Hematopoietic multipotent progenitor cell treated with erythropoietin and hydrocortisone succinate and interleukin-3 and kit ligand, for 15 days (in vitro differentiated cells): ENCODE results near the gene ST8SIA5.
"Not testable (repeated sequence)": the region's sequence is repeated elsewhere in the genome, so short reads cannot be mapped to it uniquely, and the experiment has no call there.

Experiments used
- DNase-seq: peaks from one replicate; pipeline ENCODE4 v3.0.0-alpha.2; 2015; ENCODE audit warnings: low spot score

Gene ST8SIA5

GRCh38 chr18:46756559-46757201 is at the start of gene ST8SIA5:
TSS of gene ST8SIA5 (minus strand) at chr18:46757053. CDS start at chr18:46756508, 545 bp downstream.
- no peak for DNase-seq

GRCh38 chr18:46795945-46796344 is 39.1 kb upstream of the ST8SIA5 start:
- not testable (repeated sequence) for DNase-seq

GRCh38 chr18:46794607-46795006 is 37.8 kb upstream of the ST8SIA5 start:
- DNase-seq, result no peak

GRCh38 chr18:46793565-46793964 is 36.7 kb upstream of the ST8SIA5 start:
- no peak for DNase-seq

GRCh38 chr18:46789088-46789487 is 32.2 kb upstream of the ST8SIA5 start:
- no peak for DNase-seq

- DNase-seq, result no peak
These were observed 30.8 kb upstream of the ST8SIA5 start for GRCh38 chr18:46787674-46788073.

- no peak for DNase-seq
These were observed 15.5 kb upstream of the ST8SIA5 start for GRCh38 chr18:46772357-46772756.

GRCh38 chr18:46771141-46771540 is 14.3 kb upstream of the ST8SIA5 start:
- DNase-seq, result no peak

- no peak for DNase-seq
These were observed 13.9 kb upstream of the ST8SIA5 start for GRCh38 chr18:46770708-46771107.

- DNase-seq, result no peak
These were observed 11.5 kb upstream of the ST8SIA5 start for GRCh38 chr18:46768166-46768921.

GRCh38 chr18:46767217-46767616 is 10.4 kb upstream of the ST8SIA5 start:
- DNase-seq, result no peak

GRCh38 chr18:46764586-46764985 is 7.7 kb upstream of the ST8SIA5 start:
- DNase-seq, result no peak

GRCh38 chr18:46761059-46761769 is 4.4 kb upstream of the ST8SIA5 start:
- DNase-seq, result no peak

- DNase-seq, result no peak
These were observed 3.0 kb upstream of the ST8SIA5 start for GRCh38 chr18:46759890-46760289.

GRCh38 chr18:46756025-46756558 is 761 bp downstream of the ST8SIA5 start:
- no peak for DNase-seq

GRCh38 chr18:46755315-46756024 is 1.4 kb downstream of the ST8SIA5 start:
- DNase-seq, result no peak

GRCh38 chr18:46754661-46755292 is 2.1 kb downstream of the ST8SIA5 start:
- DNase-seq, result no peak

- DNase-seq, result no peak
These were observed 2.7 kb downstream of the ST8SIA5 start for GRCh38 chr18:46754188-46754587.

- no peak for DNase-seq
These were observed 5.0 kb downstream of the ST8SIA5 start for GRCh38 chr18:46751882-46752281.

- DNase-seq, result no peak
These were observed 6.2 kb downstream of the ST8SIA5 start for GRCh38 chr18:46750626-46751025.

GRCh38 chr18:46748466-46748865 is 8.4 kb downstream of the ST8SIA5 start:
- no peak for DNase-seq

- no peak for DNase-seq
These were observed 16.8 kb downstream of the ST8SIA5 start for GRCh38 chr18:46740046-46740445.
